Stimulated activated CD8-positive, alpha-beta memory T cell treated with anti-CD3 and anti-CD28 coated beads, Interleukin-4, amount 100 ng/mL, for 48 hours (primary cell): ENCODE results near the gene TMEM208.

Source experiments
- DNase-seq: peaks from one replicate; pipeline ENCODE4 v3.0.0-alpha.2; 2020

TMEM208 gene

DNA sequence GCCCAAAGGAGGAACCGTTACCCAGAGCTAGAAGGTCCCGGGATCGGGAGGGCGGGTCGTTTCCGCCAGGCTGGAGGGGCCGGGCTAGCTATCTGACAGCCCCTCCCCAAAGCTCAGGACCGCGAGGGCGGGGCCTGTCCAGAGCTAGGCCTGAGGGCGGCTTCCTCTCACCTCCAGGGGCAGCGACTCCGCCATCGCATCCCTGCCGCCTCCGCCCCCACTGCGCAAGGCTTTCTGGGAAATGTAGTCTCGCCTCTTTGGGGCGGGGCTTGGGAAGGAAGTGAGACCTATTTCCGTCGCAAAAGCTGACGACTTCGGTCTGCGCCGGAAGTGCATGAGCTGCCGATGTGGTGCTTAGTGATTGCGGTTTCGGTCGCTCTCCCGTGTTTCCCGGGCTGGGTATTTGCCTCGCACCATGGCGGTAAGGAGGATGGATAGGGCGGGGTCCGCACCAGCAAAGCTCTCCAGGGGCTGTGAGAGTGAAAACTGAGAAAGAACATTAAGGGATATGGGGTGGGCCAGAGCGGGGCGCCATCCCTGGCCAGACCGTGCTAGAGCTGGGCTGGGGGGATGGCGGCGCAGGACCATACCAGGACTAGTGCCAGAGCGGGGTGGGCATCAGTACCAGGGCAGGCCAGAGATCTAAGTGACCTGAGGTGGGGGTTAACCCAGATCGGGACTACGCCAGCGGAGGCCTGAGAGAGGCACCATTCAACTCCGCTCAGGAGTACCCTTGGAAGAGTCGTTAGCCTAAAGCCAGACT, at the start of gene TMEM208:
Gene TMEM208, plus strand, starts transcription at position 327 of the 763 bp plus-strand sequence. Its CDS starts 89 bp downstream, at position 416.
- peak; percentile 99 for DNase-seq

DNA sequence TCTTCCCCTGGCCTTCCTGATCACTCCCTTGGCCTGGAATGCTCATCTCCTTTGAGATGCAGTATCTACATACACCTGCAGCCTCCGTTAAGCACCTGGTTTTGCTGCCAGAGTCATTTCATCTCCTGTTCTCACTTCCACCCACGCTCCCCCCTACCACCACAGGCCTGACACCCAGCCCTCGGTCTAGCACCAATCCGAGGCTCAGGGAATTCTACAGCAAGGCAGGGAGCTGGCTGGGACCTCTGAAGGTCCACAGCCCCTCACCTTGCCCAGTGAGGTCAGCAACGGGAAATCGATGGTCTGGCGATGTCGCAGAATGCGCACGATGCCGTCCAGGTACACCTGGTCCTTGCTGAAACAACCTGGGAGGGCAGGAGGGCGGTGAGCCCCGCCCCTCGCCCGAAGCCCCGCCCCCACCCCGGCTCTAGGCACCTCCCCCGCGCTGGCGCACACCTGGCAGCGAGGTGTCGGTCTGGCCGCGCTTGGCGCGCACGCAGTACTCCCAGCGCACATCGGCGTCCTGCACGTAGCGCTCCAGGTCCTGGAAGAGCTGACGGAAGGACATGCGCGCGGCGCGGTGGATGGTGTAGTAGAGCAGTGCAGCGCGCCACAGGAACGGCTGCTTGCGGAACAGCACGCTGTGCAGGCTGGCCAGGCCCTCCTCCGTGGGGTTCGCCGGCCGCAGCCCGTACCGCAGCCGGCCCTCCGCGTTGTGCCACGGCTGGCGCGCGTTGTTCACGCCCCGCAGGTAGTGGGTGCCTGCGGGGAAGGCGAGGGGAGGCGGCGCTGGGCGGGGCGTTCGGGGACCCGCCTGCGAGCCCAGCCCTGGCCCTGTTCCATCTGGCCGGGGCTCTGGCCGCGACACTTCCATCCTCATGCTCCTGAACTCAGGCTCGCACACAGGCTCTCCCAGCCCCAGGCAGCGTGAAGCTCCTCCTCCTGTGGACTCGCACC, 48.9 kb upstream of the TMEM208 start:
- no peak for DNase-seq

DNA sequence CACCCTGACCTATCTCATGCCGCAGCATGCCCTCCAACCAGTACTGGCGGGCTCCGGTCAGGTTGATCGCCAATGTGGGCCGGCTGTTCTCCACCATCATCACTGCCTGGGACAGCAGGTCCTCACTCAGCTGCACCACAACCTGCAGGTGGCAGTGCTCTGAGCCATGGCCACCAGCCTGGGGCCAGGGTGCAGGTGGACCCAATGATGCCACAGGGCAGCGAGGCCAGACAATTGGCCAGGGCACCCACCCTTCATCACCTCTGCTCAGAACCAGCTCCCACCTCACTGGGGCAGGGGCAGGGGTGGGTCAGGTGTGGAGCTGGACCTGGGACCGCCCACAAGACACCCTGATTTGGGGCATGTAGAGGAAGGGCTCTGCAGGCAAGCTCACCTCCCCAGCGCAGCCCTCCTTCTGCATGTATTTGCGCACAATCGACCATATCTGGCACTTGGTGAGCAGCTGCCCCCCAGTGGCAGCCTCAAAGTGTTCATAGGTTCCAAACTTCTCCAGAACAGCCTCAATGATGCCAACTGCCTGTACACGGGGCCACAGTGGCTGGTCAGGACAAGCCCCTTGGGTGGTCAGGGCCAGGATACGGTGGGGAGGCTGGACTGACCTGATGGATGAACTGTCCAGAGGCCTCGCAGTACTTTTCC, 47.4 kb upstream of the TMEM208 start:
- no peak for DNase-seq

DNA sequence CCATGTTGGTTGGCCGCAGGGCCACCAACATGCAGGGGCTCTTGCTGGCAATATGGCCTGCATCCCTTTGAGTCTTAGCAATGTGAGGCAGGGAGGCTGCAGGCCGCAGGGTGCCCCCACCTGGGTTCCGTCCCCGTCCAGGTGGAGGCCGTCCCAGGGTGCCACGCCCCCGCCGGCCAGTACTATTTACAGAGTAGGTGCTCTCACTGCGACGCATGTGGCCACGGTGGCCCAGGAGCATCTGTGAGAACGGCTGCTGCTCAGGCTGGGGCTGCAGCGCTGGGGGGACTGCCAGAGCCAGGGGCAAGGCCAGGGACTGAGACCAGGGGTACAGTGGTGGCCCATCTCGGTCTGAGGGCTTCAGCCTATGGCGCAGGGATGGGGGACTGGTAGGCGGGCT, 46.8 kb upstream of the TMEM208 start:
- no peak for DNase-seq

DNA sequence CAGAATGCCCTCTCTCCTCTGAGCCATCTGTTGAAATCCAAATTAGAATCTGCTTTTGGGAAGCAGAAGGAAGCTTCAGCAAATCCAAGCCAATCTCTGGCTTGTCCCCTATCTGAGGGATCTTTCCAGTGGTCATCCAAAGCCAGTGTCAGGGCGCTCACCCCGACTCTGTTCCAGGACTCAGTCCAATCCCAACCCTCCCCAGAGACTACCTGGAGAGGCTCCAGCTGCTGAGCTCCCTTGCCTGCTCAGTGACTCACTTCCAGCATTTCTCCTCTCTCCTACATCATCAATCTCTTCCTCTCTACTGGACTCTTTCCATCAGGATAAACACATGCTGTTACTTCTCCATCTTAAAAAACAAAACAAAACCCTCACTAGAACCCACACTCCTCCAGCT, 45.6 kb upstream of the TMEM208 start:
- no peak for DNase-seq

DNA sequence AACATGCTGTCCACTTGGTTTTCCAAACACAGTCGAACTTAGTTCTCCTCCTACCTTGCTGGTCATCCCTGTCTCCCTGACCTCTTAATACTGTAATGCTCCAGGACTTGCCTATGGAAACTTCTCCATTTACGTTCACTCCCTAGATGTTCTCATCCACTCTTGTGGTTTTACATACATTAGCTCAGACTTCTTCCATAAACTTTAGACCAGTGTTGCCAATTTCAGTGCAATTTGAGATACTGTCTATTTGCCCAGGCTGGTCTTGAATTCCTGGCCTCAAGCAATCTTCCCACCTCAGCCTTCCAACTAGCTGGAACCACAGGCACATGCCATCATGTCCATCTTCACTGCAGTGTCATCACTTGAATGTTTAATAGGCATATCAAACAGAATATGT, 44.6 kb upstream of the TMEM208 start:
- DNase-seq, result no peak

DNA sequence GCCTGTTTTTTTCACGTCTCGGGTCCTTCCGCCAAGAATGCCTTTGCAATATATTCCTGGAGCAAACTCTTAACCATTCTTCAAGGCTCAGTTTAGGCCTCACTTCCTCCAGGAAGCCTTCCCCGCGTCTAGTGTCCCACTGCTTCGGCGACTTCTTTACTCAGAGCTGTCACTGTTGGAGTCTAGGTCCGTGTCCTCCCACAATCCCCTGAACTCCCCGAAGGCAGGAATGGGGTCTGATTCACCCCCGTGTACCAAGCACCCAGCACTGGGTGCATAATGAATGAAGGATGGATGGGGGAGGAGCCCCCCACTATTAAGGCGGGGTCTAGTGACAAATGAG, 43.7 kb upstream of the TMEM208 start:
- DNase-seq, result no peak

DNA sequence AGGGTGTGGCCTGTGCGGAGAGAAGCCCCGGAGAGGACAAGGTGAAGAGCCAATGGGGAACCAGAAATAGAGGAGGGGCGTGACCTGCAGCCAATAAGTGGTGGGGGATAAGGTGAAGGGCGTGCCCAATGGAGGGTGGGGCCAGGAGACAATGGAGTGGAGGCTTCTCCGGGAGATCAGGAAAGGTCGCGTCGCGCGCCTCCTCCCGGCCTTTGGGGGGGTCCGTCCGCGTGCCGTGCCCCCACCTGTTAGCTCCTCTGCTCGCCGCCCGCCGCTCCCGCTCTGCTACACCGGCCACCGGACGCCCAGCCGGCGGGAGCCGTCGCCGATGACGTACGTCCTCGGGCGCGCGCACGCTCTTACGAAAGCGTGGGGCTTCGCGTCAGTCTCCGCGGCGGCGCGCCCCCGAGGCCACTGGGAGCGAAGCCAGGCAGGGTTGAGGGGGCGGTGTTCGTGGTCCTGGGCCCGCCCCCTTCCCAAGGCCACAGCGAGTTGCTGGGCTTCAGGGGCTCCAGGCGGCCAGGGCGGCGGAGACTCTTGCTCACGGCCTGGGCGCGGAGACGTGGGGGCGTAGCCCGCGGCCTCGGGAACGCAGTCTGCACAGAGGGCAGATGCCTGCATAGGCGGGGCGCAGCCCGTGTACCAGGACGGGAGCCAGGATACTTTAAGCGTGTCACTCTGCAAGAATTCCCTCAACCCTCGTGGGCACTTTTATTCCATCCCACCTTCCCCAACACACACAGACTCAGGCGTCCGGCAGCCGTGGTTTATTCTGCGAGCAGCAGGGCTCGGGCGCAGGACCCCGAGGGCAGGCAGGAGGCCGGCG, 43.1 kb upstream of the TMEM208 start, which contains the start of gene MATCAP1:
Gene MATCAP1, minus strand, starts transcription at position 337 of the 826 bp plus-strand sequence. CDS start 3,353 bp downstream, outside the sequence.
- DNase-seq, result peak; percentile 94

DNA sequence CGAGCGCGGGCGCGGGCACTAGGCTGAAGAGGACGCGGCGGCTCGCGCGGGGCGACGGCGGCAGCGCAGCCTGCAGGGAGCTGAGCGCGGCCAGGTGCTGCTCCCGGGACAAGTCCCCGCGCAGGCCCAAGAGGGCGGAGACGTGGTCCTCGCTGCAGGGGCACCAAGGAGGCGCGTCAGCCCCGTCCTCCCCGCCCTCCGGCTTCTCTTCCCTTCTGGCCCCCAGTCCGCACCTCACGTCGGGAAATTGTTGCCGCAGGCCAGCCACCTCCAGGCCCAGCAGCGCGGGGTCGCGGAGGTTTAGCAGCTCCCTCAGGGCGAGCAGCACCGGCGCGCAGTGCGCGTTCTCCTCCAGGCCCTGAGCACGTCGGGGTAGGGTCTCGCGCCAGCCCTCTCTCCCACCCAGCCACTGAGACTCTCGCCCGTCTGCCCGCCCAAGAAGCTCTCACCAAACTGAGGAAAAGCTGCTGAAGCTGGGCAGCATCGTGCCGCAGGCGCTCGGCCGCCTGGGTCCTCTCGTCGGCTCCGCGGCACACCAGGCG, 42.4 kb upstream of the TMEM208 start:
- no peak for DNase-seq

DNA sequence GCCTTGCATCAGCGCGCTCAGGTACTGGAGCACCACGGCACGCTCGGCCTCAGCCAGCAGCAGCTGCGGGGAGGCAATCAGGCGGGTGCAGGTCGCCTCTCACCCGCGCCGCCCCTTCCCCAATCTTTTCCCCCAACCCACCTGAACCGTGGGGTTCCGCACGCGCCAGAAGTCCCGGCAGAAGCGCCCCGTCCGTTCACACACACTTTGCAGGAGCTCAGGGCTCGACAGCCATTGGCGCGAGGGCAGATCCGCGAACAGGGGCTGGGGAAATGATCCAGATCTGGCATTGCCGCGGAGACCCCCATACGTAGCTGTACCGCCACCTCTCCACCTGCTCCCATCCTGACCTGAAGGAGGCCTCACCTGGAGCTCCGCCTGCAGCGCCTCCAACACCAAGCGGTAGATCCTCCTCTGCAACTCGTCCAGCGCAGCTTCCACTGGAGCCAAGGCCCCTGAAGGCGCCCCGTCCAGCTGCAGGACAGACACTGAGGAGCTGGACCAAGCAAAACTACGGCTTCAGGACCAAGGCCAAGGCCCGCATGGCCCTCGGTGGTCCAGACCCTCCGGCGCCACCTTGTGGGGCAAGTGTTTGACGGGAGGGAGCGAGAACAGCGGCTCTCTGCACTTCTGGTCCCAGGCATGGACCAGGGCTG, 41.8 kb upstream of the TMEM208 start:
- peak; percentile 95 for DNase-seq

DNA sequence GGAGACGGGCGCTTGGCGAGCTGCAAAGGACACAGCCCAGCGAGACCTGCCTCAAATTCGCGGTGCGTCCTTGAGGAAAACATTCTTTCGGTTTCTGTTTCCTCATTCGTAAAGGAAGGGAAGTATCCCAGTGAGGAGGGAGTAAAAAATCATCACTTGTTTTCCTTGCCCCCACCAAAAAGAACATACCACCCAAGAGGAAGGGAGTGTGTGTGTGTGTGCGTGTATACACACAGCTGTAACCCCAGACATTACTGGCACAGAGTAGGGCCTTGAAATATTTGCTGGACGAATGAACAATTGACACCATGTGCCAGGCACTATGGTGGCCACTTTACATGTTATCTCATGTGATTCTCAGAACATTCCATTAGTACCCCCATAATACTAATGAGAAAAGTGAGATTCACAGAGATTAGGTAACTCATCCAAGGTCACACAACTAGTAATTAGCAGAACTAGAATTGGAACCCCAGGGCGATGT, 41.2 kb upstream of the TMEM208 start:
- no peak for DNase-seq

DNA sequence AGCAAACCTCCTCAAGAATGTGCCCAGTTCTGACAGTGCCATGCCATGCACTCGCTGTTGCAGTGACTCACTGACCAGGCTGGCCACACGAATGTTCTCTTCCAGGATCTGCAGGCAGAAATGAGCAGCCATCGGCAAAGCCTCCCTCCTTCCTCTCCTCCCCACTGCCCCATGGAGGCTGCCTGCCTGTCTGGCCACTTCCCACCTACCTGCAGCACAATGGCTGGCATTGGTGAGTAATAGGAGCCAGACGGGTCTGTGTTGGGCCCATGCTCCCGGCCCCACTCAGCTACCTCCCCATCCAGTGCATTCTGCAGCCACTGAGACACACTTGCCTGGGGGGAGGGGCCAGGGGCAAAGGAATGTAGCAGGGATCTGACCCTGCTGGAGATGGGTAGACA, 40.4 kb upstream of the TMEM208 start:
- no peak for DNase-seq

DNA sequence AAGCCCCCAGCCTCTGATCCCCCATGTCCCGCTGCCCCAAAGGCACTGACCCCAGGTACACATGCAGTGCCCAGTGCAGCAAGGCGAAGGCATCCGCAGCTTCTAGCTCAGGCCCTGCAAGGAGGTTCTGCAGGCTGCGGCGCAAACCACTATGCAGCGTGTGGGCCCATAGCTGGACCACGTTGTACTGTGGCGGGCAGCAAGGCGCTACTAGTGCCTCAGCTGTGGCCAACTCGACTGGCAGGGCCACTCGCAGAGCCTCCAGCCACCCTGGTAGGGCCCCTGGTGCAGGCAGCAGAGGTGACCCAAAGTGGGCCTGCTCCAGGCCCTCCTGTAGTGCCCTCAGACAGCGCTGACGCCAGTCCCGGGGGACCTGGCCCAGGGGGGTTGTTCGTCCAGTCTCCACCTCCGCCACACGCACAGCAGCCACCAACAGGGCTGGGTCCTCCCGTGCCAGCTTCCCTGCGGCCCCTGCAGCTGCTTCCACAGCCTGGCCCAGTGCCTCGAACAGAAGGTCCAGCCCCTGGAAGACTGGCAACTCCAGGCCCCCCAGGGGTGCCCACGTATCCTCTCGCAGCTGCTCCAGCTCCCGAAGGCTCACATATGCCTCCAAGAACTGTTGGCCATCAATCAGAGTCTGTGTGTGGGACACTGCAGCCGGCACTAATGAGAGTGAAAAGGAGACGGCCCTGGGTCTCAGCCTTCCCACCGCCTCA, 39.6 kb upstream of the TMEM208 start:
- no peak for DNase-seq

DNA sequence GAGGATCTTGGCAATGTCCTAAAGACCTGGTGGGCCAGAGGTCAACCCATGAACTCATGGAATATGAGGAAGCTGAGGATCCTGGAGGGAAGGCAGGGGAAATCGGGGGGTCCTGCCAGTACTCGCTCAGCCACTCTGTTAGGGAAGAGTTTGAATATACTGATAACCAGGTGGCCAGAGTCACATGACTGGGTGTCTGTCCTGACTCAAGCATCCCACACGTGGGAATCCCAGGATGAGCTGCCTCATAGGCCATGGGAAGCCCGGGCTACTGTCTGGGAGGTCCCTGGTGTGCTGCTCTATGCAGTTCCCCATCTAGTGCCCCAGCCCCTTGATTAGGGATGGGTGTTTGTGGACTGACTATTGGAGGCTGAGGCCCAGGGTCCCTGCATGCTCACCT, 38.6 kb upstream of the TMEM208 start:
- DNase-seq, result no peak

DNA sequence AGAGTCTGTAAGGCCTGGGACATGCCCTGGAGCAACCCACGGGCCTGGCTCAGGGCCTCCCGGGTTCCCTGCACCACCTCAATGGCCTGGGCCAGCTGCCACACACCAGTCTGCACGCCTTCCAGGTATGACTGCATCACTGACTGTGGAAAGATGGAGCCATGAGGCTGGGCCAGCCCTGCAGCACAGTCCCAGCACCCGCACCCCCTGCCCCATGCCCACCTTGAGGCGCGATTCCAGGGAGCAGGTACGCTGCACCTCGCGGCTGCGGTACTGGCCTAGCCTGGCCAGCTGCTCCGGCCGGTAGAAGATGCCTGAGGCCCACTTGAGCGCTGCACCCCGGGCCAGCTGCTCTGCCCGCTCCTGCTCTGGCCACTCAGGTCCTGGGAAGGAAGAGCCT, 38.1 kb upstream of the TMEM208 start:
- no peak for DNase-seq

DNA sequence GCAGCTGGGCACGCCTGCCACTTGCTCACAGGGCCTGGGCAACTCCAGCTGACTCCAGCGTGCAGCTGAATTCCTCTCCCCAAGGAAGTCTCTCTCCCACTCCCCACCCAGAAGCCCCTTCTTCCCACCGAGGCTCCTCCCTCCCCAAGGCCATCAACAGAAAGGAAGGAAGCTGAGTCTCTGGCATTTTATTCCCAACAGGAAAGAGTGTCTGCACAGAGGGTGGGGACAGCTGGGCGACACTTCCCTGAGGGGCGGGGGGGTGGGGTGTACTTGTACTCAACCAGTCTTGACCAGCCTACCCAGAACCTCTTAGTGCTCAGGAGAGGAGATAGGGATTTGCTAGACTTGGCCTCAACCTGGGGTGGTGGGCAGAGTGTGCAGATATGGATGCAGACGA, 36.9 kb upstream of the TMEM208 start, which contains the start of gene EXOC3L1:
Gene EXOC3L1, minus strand, starts transcription at position 96 of the 400 bp plus-strand sequence. CDS start 460 bp downstream, outside the sequence.
- no peak for DNase-seq

DNA sequence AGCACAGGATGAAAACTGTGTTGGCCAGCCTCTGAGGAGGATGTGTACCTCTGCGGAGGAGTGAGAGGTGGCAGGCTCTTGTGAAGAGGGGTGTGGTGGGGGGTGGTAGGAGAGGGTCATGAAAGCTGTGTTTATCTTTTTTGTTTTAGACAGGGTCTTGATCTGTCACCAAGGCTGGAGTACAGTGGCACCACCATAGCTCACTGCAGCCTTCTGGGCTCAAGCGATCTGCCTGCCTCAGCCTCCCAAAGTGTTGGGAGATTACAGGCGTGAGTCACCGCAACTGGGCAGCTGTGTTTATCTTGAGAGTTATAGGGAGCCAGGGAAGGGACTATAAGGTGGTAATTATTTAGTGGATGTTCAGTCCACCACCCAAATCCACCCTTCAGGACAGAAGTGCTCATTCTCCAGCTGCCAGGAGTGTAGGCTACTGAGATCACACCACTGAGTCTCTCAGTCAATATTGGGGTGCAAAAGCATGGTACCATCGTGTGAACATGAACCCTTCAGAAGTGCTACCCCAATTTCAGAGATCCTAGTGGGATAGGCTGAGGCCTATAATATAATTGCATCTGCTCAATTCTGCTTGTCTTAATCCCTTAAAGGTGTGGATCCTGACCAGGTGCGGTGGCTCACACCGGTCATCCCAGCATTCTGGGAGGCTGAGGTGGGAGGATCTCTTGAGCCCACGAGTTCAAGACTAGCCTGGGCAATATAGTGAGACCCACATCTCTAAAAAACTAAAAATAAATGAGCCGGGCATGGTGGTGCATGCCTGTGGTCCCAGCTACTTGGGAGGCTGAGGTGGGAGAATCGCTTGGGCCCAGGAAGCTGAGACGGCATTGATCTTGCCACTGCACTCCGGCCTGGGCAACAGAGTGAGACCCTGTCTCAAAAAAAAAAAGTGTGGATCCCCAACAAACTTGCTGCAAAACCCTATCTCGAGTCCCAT, 36.2 kb upstream of the TMEM208 start:
- DNase-seq, result no peak

DNA sequence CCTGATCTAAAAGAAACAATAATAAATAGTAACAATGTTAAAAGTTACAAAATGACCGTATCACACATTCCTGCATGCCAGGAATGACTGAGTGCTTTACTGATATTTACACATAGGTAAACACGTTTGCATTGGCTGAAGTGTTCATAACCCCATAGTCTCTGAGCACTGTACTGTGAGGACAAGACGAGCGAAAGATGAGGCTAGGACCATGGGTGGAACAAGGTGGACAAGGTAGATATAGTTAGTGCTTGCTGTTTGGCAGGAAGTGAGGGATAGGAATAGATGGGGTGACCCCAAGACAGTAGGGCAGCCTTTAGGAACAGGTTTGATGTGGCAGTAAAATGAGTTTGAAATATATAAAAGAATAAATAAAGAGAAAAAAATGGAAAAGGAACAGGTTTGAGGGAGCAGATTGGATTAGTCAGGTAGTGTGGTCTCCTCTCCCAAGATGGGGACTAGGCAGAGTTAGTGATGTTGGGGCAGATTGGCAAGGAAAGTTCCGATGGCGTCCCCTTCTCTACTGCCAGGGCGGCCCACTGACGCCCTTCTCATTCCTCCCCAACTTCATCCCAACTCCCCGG, 35.4 kb upstream of the TMEM208 start:
- DNase-seq, result no peak
